IMR-90 (cell line): Measurements from ENCODE around the gene PPAN. TPM values are rescaled to one million over a fixed set of nuclear protein-coding genes. Genes with fewer than 3 reads are reported as not detected.

Experiments used
- ATAC-seq: fragments of 200-7000 bp; cut with Tn5 transposase; 2 replicates; pipeline ENCODE4 v1.9.1; 2020; ENCODE audit warnings: low read depth, mild to moderate bottlenecking, moderate library complexity
- BruUV-seq: library from RNA; stranded (reverse); fragments of 400-500 nt; replicated peaks from 2 replicates; lab custom pipeline; 2021; lab: Mats Ljungman, UMichigan
- CTCF ChIA-PET: fragments of 300-600 bp; formaldehyde crosslinking; extraction: SDS; loops from one replicate; lab custom pipeline; 2021; ENCODE audit warnings: antibody characterized with exemption; lab: Yijun Ruan, JAX
- POLR2A ChIA-PET: fragments of 300-600 bp; sonication (Branson Sonifier 250); formaldehyde crosslinking; loops from one replicate; lab custom pipeline; 2022; ENCODE audit warnings: antibody characterized with exemption; ENCODE audit not compliant: unreplicated experiment; lab: Charles Lee
- DNase-seq: peaks from one replicate; pipeline ENCODE4 v3.0.0; 2013
- H2AFZ ChIP-seq: replicated peaks from 2 replicates; pipeline ENCODE3; 2013; ENCODE audit warnings: low read length, mild to moderate bottlenecking; ENCODE audit not compliant: poor library complexity
- H2AK5ac ChIP-seq: 2 replicates; pipeline ENCODE4 v1.6.1; 2013; ENCODE audit warnings: low read depth, low read length, inconsistent platforms
- H2AK9ac ChIP-seq: replicated peaks from 2 replicates; pipeline ENCODE3; 2013; ENCODE audit warnings: mild to moderate bottlenecking, low read depth, low read length, moderate library complexity; ENCODE audit not compliant: poor library complexity
- H2BK120ac ChIP-seq: 2 replicates; pipeline ENCODE4 v1.6.1; 2013; ENCODE audit warnings: low read depth, low read length, inconsistent platforms
- H2BK15ac ChIP-seq: 3 replicates; pipeline ENCODE4 v1.6.1; 2013; ENCODE audit warnings: low read depth, low read length, inconsistent platforms
- H2BK20ac ChIP-seq: 2 replicates; pipeline ENCODE4 v1.6.1; 2013; ENCODE audit warnings: low read depth, mild to moderate bottlenecking, inconsistent platforms, low read length, moderate library complexity
- H2BK5ac ChIP-seq: 2 replicates; pipeline ENCODE4 v1.6.1; 2013; ENCODE audit warnings: mild to moderate bottlenecking, low read depth, low read length, inconsistent platforms; ENCODE audit not compliant: poor library complexity, severe bottlenecking
- H3K14ac ChIP-seq: replicated peaks from 2 replicates; pipeline ENCODE4 v1.6.1; 2013; ENCODE audit warnings: low read depth, low read length, inconsistent platforms
- H3K18ac ChIP-seq: 2 replicates; pipeline ENCODE4 v1.6.1; 2013; ENCODE audit warnings: low read depth, low read length, control low read depth
- H3K23ac ChIP-seq: 2 replicates; pipeline ENCODE4 v1.6.1; 2013; ENCODE audit warnings: low read depth, low read length, inconsistent platforms
- H3K27ac ChIP-seq: 2 replicates; pipeline ENCODE4 v1.5.1; 2013; ENCODE audit warnings: mild to moderate bottlenecking, control low read depth, low read length; ENCODE audit not compliant: insufficient read depth
- H3K27me3 ChIP-seq: 2 replicates; pipeline ENCODE4 v1.6.1; 2013; ENCODE audit warnings: low read length; ENCODE audit not compliant: control insufficient read depth, insufficient read depth
- H3K36me3 ChIP-seq: 2 replicates; pipeline ENCODE4 v1.6.1; 2013; ENCODE audit warnings: low read length, mixed read lengths; ENCODE audit not compliant: control insufficient read depth, insufficient read depth
- H3K4ac ChIP-seq: 2 replicates; pipeline ENCODE4 v1.6.1; 2013; ENCODE audit warnings: low read depth, low read length, inconsistent platforms
- H3K4me1 ChIP-seq: 2 replicates; pipeline ENCODE4 v1.6.1; 2013; ENCODE audit warnings: low read length, mixed read lengths; ENCODE audit not compliant: control insufficient read depth, insufficient read depth
- H3K4me2 ChIP-seq: 2 replicates; pipeline ENCODE4 v1.6.1; 2013; ENCODE audit warnings: low read depth, mild to moderate bottlenecking, control low read depth, low read length, moderate library complexity
- H3K4me3 ChIP-seq: 2 replicates; pipeline ENCODE4 v1.5.1; 2013; ENCODE audit warnings: low read depth, mild to moderate bottlenecking, control low read depth, low read length, moderate library complexity; ENCODE audit not compliant: insufficient read depth
- H3K56ac ChIP-seq: 2 replicates; pipeline ENCODE4 v1.6.1; 2013; ENCODE audit warnings: low read length, inconsistent platforms; ENCODE audit not compliant: insufficient read depth; ENCODE audit errors: extremely low read depth
- H3K79me1 ChIP-seq, 2 experiments: 2 replicates each; pipeline ENCODE4 v1.6.1; 2013; ENCODE audit warnings: low read length in 2 of 2, inconsistent platforms in 1 of 2, low read depth in 1 of 2
- H3K9ac ChIP-seq: 2 replicates; pipeline ENCODE4 v1.6.1; 2013; ENCODE audit warnings: low read depth, low read length, control low read depth
- H3K9me1 ChIP-seq: 2 replicates; pipeline ENCODE4 v1.6.1; 2013; ENCODE audit warnings: low read length, inconsistent platforms; ENCODE audit not compliant: insufficient read depth
- H3K9me3 ChIP-seq: 2 replicates; pipeline ENCODE4 v1.6.1; 2013; ENCODE audit warnings: low read length; ENCODE audit not compliant: control insufficient read depth, insufficient read depth
- H4K20me1 ChIP-seq: 2 replicates; pipeline ENCODE4 v1.6.1; 2013; ENCODE audit warnings: low read length, inconsistent platforms; ENCODE audit not compliant: insufficient read depth
- H4K5ac ChIP-seq: 2 replicates; pipeline ENCODE4 v1.6.1; 2013; ENCODE audit warnings: mild to moderate bottlenecking, low read depth, low read length, control low read depth
- H4K8ac ChIP-seq, 2 experiments: 2 replicates each; pipeline ENCODE4 v1.6.1; 2013; ENCODE audit warnings: low read depth in 2 of 2, low read length in 2 of 2, control low read depth in 1 of 2, inconsistent platforms in 1 of 2
- H4K91ac ChIP-seq: 2 replicates; pipeline ENCODE4 v1.6.1; 2013; ENCODE audit warnings: low read depth, low read length, inconsistent platforms; ENCODE audit not compliant: insufficient read depth
- CEBPB ChIP-seq: IDR thresholded peaks from 2 replicates; pipeline ENCODE4 v1.6.1; 2012; ENCODE audit warnings: low read depth, low read length, improper control_type of control experiment
- NFE2L2 ChIP-seq: fragments of 150-350 bp; IDR thresholded peaks from 2 replicates; pipeline ENCODE4 v1.6.1; 2016; ENCODE audit warnings: low read depth, mild to moderate bottlenecking, low read length
- RAD21 ChIP-seq: IDR thresholded peaks from 2 replicates; pipeline ENCODE4 v1.6.1; 2012; ENCODE audit warnings: low read length, improper control_type of control experiment
- WGBS, 2 experiments: methylation state at CpG; one replicate each; pipeline versions ENCODE4 v1.1.5 to v1.1.7; 2013; ENCODE audit warnings: missing lambda C conversion rate in 2 of 2; ENCODE audit not compliant: insufficient read length in 1 of 2; ENCODE audit errors: extremely low coverage in 2 of 2; 5-methylcytosine and 5-hydroxymethylcytosine counted together
- dilution Hi-C: fragments of 300-500 bp; cut with HindIII; formaldehyde crosslinking; loops from one replicate; pipeline ENCODE4 v1.14.3; 2018; ENCODE audit warnings: low sequenced_read_pairs; ENCODE audit not compliant: unreplicated experiment
- in situ Hi-C: fragments of 300-500 bp; cut with MboI; formaldehyde crosslinking; loops from 3 replicates; pipeline ENCODE4 v1.14.3; 2019; ENCODE audit warnings: low sequenced_read_pairs, inconsistent platforms, mixed read lengths
- intact Hi-C: fragments of 100-400 bp; cut with micrococcal nuclease; formaldehyde crosslinking; loops from 2 replicates; pipeline ENCODE4 v1.10.0; 2022
- polyA plus RNA-seq, 3 experiments: library from polyadenylated mRNA; depleted of rRNA; stranded (reverse); fragments of >200 nt; gene quantifications; 2 replicates each; pipeline ENCODE4 v1.2.3, GENCODE V29; 2012; ENCODE audit warnings: low replicate concordance in 1 of 3
- total RNA-seq: library from RNA; depleted of rRNA; stranded (reverse); fragments of >200 nt; gene quantifications from 2 replicates; pipeline ENCODE4 v1.2.3, GENCODE V29; 2012
- TF ChIP-seq, protein P1 (sequence below): conservative IDR thresholded peaks from 2 replicates; pipeline ENCODE4 v1.5.1; 2012; ENCODE audit warnings: mild to moderate bottlenecking, low read depth, low read length, improper control_type of control experiment
- TF ChIP-seq, protein P2 (sequence below): fragments of 150-350 bp; IDR thresholded peaks from 2 replicates; pipeline ENCODE4 v1.6.1; 2017; ENCODE audit warnings: mild to moderate bottlenecking, antibody characterized with exemption, low read length, low read depth
- TF ChIP-seq, protein P3 (sequence below): fragments of 150-350 bp; IDR thresholded peaks from 2 replicates; pipeline ENCODE4 v1.6.1; 2016; ENCODE audit warnings: low read depth, mild to moderate bottlenecking, low read length, moderate library complexity, borderline replicate concordance

PPAN gene
- total and polyA plus RNA-seq, 2 of the 4 experiments (the other 2 are of a cell fraction) = 24.0 to 41.6 TPM

DNA sequence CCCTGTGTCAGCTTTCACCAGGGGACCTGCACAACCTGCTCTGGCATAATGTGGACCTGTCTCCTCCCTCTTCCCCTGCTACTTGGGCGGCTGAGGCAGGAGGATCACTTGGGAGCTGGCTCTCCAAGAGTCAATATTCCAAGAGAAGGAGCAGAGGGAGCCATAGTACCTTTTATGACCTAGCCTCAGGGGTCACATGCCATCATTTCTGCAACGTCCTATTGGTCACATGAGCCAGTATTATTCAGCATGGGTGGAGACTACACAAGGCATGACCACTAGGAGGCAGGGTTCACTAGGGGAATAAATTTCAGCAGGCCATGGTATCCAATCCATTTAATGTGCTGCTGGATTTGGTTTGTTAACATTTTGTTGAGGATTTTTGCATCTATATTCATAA, 32.0 kb upstream of the PPAN start:
- TF ChIP-seq CEBPB (no peak), RAD21 (peak; percentile 54), NFE2L2 (no peak)
- TF ChIP-seq, protein P1, sequence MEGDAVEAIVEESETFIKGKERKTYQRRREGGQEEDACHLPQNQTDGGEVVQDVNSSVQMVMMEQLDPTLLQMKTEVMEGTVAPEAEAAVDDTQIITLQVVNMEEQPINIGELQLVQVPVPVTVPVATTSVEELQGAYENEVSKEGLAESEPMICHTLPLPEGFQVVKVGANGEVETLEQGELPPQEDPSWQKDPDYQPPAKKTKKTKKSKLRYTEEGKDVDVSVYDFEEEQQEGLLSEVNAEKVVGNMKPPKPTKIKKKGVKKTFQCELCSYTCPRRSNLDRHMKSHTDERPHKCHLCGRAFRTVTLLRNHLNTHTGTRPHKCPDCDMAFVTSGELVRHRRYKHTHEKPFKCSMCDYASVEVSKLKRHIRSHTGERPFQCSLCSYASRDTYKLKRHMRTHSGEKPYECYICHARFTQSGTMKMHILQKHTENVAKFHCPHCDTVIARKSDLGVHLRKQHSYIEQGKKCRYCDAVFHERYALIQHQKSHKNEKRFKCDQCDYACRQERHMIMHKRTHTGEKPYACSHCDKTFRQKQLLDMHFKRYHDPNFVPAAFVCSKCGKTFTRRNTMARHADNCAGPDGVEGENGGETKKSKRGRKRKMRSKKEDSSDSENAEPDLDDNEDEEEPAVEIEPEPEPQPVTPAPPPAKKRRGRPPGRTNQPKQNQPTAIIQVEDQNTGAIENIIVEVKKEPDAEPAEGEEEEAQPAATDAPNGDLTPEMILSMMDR = peak; percentile 42
- TF ChIP-seq, protein P2, sequence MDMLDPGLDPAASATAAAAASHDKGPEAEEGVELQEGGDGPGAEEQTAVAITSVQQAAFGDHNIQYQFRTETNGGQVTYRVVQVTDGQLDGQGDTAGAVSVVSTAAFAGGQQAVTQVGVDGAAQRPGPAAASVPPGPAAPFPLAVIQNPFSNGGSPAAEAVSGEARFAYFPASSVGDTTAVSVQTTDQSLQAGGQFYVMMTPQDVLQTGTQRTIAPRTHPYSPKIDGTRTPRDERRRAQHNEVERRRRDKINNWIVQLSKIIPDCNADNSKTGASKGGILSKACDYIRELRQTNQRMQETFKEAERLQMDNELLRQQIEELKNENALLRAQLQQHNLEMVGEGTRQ = peak; percentile 82
- TF ChIP-seq, protein P3, sequence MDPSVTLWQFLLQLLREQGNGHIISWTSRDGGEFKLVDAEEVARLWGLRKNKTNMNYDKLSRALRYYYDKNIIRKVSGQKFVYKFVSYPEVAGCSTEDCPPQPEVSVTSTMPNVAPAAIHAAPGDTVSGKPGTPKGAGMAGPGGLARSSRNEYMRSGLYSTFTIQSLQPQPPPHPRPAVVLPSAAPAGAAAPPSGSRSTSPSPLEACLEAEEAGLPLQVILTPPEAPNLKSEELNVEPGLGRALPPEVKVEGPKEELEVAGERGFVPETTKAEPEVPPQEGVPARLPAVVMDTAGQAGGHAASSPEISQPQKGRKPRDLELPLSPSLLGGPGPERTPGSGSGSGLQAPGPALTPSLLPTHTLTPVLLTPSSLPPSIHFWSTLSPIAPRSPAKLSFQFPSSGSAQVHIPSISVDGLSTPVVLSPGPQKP = no peak
- no TSS peak for BruUV-seq
- Histone ChIP-seq H3K9ac (no peak overlapping the region), H3K14ac (no peak overlapping the region), H2BK20ac (no peak overlapping the region), H2AFZ (peak overlapping the region; percentile 33), H3K4me2 (no peak overlapping the region), H3K27ac (no peak overlapping the region), H3K9me3 (peaks cover 7% of the 10 kb centered on the region; the same call in 1 of the 2 replicates), H2AK5ac (no peak overlapping the region), H3K4me3 (no peak overlapping the region), H3K9me1 (no peaks in the 10 kb centered on the region), H3K27me3 (peaks cover 10% of the 10 kb centered on the region), H2BK5ac (no peak overlapping the region), H3K18ac (no peak overlapping the region), H3K4me1 (no peaks in the 10 kb centered on the region), H2BK15ac (no peak overlapping the region), H3K79me1 (no peaks in the 10 kb centered on the region), H4K5ac (no peak overlapping the region), H3K36me3 (no peaks in the 10 kb centered on the region), H4K20me1 (no peaks in the 10 kb centered on the region), H3K23ac (no peak overlapping the region), H3K56ac (no peak overlapping the region), H4K91ac (no peak overlapping the region), H2AK9ac (no peak overlapping the region), H3K4ac (no peak overlapping the region), H2BK120ac (no peak overlapping the region), H4K8ac (no peak overlapping the region)
- 50% methylated on average over 1 of the region's 2 CpGs; no CpG with 5 or more reads in 1 of the 2 experiments for WGBS, 2 experiments
- CTCF ChIA-PET = no interaction called here
- dilution Hi-C loops (no loop called here), intact Hi-C loops (no loop called here), in situ Hi-C loops (loop anchor here (25.0 kb wide), 1 partner anchor 937 kb away; the partner anchor contains the start of genes OR7G3 and ZNF317)
- ATAC-seq = peak; percentile 44; the same call in 1 of the 2 replicates
- POLR2A ChIA-PET = no interaction called here
- DNase-seq = peak; percentile 36
